B cell (primary cell): ENCODE data around the gene FBXL20. TPM values are rescaled to one million over a fixed set of nuclear protein-coding genes. Genes with fewer than 3 reads are reported as not detected.

ENCODE experiments used
- ATAC-seq: fragments of 200-7000 bp; cut with Tn5 transposase; one replicate; pipeline ENCODE4 v1.10.0; 2021; ENCODE audit warnings: low read depth, mild to moderate bottlenecking, moderate number of reproducible peaks, moderate library complexity
- CTCF ChIA-PET: fragments of 350-600 bp; sonication (Branson Sonifier 250); formaldehyde crosslinking; loops from one replicate; lab custom pipeline; 2021; ENCODE audit warnings: antibody characterized with exemption, inconsistent platforms; lab: Charles Lee
- POLR2A ChIA-PET: fragments of 350-600 bp; sonication (Branson Sonifier 250); formaldehyde crosslinking; loops from one replicate; lab custom pipeline; 2021; ENCODE audit warnings: antibody characterized with exemption; lab: Charles Lee
- DNase-seq: peaks from one replicate; pipeline ENCODE4 v3.0.0; 2013
- H2AFZ ChIP-seq: 2 replicates; pipeline ENCODE4 v1.6.1; 2012; ENCODE audit warnings: mild to moderate bottlenecking, low read depth, low read length; ENCODE audit not compliant: insufficient read depth, poor library complexity, severe bottlenecking
- H3K27ac ChIP-seq, 2 donors: 1 replicate in 1 of 2; 2 replicates in 1 of 2; pipeline ENCODE4 v1.5.1; 2012 to 2013; ENCODE audit warnings: low read length in 2 of 2, mild to moderate bottlenecking in 2 of 2, moderate library complexity in 1 of 2
- H3K27me3 ChIP-seq, 4 experiments: fragments of 200-600 bp in 1 of 4; sonication (generic) in 1 of 4; replicated peaks in 1 of 4; 1 replicate in 2 of 4; 2 replicates in 2 of 4; pipeline versions ENCODE4 v1.6.1 to v1.7.0; 2013 to 2016; ENCODE audit warnings: low read length in 3 of 4, mild to moderate bottlenecking in 2 of 4, mixed read lengths in 1 of 4, moderate library complexity in 1 of 4; ENCODE audit not compliant: insufficient read depth in 4 of 4, control insufficient read depth in 3 of 4; ENCODE audit errors: control extremely low read depth in 1 of 4
- H3K36me3 ChIP-seq, 2 experiments: replicated peaks in 1 of 2; 1 replicate in 1 of 2; 2 replicates in 1 of 2; pipeline versions ENCODE4 v1.6.1 to v1.7.1; 2013; ENCODE audit warnings: low read length in 1 of 2; ENCODE audit not compliant: insufficient read depth in 2 of 2, control insufficient read depth in 1 of 2; ENCODE audit errors: control extremely low read depth in 1 of 2, extremely low read depth in 1 of 2
- H3K4me1 ChIP-seq, 2 donors: fragments of 200-600 bp in 1 of 2; sonication (generic) in 1 of 2; 1 replicate in 1 of 2; 2 replicates in 1 of 2; pipeline versions ENCODE4 v1.5.1 to v1.6.1; 2013 to 2017; ENCODE audit warnings: low read length in 2 of 2; ENCODE audit not compliant: control insufficient read depth in 2 of 2, insufficient read depth in 2 of 2
- H3K4me2 ChIP-seq: replicated peaks from 2 replicates; pipeline ENCODE3; 2012; ENCODE audit warnings: mild to moderate bottlenecking, low read depth, low read length; ENCODE audit not compliant: poor library complexity, severe bottlenecking
- H3K4me3 ChIP-seq, 5 experiments: fragments of 200-600 bp in 1 of 5; sonication (generic) in 1 of 5; 1 replicate in 3 of 5; 2 replicates in 2 of 5; pipeline versions ENCODE4 v1.5.1 to v1.7.0; 2011 to 2016; ENCODE audit warnings: low read length in 4 of 5, mild to moderate bottlenecking in 4 of 5, low read depth in 2 of 5, control low read depth in 1 of 5, moderate library complexity in 1 of 5; ENCODE audit not compliant: insufficient read depth in 1 of 5; ENCODE audit errors: control extremely low read depth in 1 of 5, extremely low read depth in 1 of 5
- H3K79me2 ChIP-seq: fragments of 200-600 bp; sonication (generic); one replicate; pipeline ENCODE4 v1.6.0; 2016; ENCODE audit warnings: low read length; ENCODE audit not compliant: control insufficient read depth, insufficient read depth
- H3K9ac ChIP-seq: fragments of 200-600 bp; sonication (generic); 2 replicates; pipeline ENCODE4 v1.6.1; 2017; ENCODE audit warnings: mild to moderate bottlenecking, low read length, moderate library complexity
- H3K9me3 ChIP-seq, 3 donors: one replicate each; pipeline versions ENCODE4 v1.6.1 to v1.7.1; 2013; ENCODE audit warnings: low read length in 2 of 3; ENCODE audit not compliant: control insufficient read depth in 2 of 3, insufficient read depth in 1 of 3; ENCODE audit errors: control extremely low read depth in 1 of 3
- H4K20me1 ChIP-seq: 2 replicates; pipeline ENCODE4 v1.6.0; 2012; ENCODE audit warnings: mild to moderate bottlenecking, low read length; ENCODE audit not compliant: insufficient read depth, control insufficient read depth, poor library complexity, severe bottlenecking
- H3K27ac Mint-ChIP-seq: one replicate; pipeline ENCODE4 v1.8.0; 2021; ENCODE audit warnings: mixed read lengths
- H3K27me3 Mint-ChIP-seq: one replicate; pipeline ENCODE4 v1.8.0; 2021; ENCODE audit warnings: mixed read lengths
- H3K4me1 Mint-ChIP-seq: one replicate; pipeline ENCODE4 v1.8.0; 2021; ENCODE audit warnings: mixed read lengths
- H3K4me3 Mint-ChIP-seq: one replicate; pipeline ENCODE4 v1.8.0; 2021; ENCODE audit warnings: mixed read lengths
- H3K9me3 Mint-ChIP-seq: one replicate; pipeline ENCODE4 v1.8.0; 2022; ENCODE audit warnings: mixed read lengths; ENCODE audit not compliant: insufficient read depth
- EZH2 ChIP-seq: IDR thresholded peaks from 2 replicates; pipeline ENCODE4 v1.6.1; 2012; ENCODE audit warnings: borderline replicate concordance, low read depth, mild to moderate bottlenecking, moderate library complexity, low read length; ENCODE audit not compliant: insufficient read depth, poor library complexity, severe bottlenecking
- WGBS: methylation state at CpG from one replicate; pipeline ENCODE4 v1.1.5; 2013; ENCODE audit warnings: missing lambda C conversion rate; ENCODE audit not compliant: insufficient coverage; 5-methylcytosine and 5-hydroxymethylcytosine counted together
- intact Hi-C: fragments of 100-400 bp; cut with micrococcal nuclease; formaldehyde crosslinking; loops from one replicate; pipeline ENCODE4 v1.10.0; 2022
- polyA plus RNA-seq: library from polyadenylated mRNA; depleted of rRNA; stranded (reverse); fragments of >200 nt; gene quantifications from 2 replicates; pipeline ENCODE4 v1.2.3, GENCODE V29; 2012
- total RNA-seq, 2 donors: library from RNA; stranded (reverse); fragments of 120-200 nt in 1 of 2; gene quantifications; 1 replicate in 1 of 2; 2 replicates in 1 of 2; pipeline versions ENCODE4 v1.2.3 to v1.2.4, GENCODE V29; 2013 to 2022
- TF ChIP-seq, protein P1 (sequence below): fragments of 200-600 bp; IDR thresholded peaks from one replicate; pipeline ENCODE4 v1.8.0; 2022; ENCODE audit warnings: antibody characterized with exemption, mild to moderate bottlenecking

FBXL20 gene
- total and polyA plus RNA-seq, 2 donors (not counting 1 experiment from before 2014, with no cell fraction given) = 6.1 to 36.2 TPM

DNA sequence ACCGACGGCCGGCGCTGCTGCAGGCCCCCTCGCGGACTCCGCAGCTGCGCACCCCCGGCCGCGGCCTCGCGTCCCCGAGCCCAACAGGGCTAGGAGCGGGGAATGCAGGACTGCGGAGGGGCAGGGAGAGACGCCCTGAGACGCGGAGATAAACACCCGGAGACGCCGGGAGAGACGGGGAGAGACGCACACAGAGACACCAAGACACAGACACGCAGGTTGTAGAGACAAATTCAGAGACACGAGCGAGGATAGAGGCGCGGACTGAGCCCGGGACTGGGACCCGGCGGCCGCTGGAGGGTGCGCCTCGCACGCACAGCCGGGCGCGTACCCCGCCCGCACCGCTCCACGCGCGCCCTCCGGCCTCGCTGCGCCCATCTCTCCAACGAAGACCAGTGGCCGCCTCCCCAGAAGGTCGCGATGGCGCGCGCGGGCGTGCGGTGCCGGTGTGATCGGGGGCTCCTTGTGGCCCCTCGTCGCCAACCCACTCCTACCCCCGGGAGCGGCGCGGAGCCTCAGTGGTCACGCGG, 176.6 kb downstream of the FBXL20 start:
- POLR2A ChIA-PET = no interaction called here
- H3K9ac ChIP-seq = peak overlapping the region; percentile 50
- H3K27ac ChIP-seq = no peak overlapping the region
- H3K4me2 ChIP-seq = peak overlapping the region; percentile 92
- no peaks in the 10 kb centered on the region for H3K79me2 ChIP-seq
- no peaks in the 10 kb centered on the region for H4K20me1 ChIP-seq
- CTCF ChIA-PET = no interaction called here
- H3K4me1 ChIP-seq = peaks cover 19 to 22% of the 10 kb centered on the region in 2 donors
- H3K4me3 ChIP-seq = peak overlapping the region in 3 of 5 experiments; percentile 35 to 38 (median 36)
- DNase-seq (peak; percentile 54), ATAC-seq (peak; percentile 40)
- Mint-ChIP-seq H3K9me3 (no peaks in the 10 kb centered on the region), H3K4me1 (peaks cover 13% of the 10 kb centered on the region), H3K4me3 (peak overlapping the region; percentile 82), H3K27ac (no peak overlapping the region), H3K27me3 (peaks cover 40% of the 10 kb centered on the region)
- peaks cover 0 to 54% (median 29%) of the 10 kb centered on the region in 4 experiments for H3K27me3 ChIP-seq
- no peaks in the 10 kb centered on the region for H3K36me3 ChIP-seq
- peaks cover 0 to 9% (median 0%) of the 10 kb centered on the region in 3 donors for H3K9me3 ChIP-seq
- 3% methylated on average over 68 of the region's 68 CpGs for WGBS
- peak; percentile 70 for TF ChIP-seq EZH2
- TF ChIP-seq, protein P1, sequence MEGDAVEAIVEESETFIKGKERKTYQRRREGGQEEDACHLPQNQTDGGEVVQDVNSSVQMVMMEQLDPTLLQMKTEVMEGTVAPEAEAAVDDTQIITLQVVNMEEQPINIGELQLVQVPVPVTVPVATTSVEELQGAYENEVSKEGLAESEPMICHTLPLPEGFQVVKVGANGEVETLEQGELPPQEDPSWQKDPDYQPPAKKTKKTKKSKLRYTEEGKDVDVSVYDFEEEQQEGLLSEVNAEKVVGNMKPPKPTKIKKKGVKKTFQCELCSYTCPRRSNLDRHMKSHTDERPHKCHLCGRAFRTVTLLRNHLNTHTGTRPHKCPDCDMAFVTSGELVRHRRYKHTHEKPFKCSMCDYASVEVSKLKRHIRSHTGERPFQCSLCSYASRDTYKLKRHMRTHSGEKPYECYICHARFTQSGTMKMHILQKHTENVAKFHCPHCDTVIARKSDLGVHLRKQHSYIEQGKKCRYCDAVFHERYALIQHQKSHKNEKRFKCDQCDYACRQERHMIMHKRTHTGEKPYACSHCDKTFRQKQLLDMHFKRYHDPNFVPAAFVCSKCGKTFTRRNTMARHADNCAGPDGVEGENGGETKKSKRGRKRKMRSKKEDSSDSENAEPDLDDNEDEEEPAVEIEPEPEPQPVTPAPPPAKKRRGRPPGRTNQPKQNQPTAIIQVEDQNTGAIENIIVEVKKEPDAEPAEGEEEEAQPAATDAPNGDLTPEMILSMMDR = no peak
- intact Hi-C loops = no loop called here
- H2AFZ ChIP-seq = peak overlapping the region; percentile 60
